H9 (cell line): ENCODE data around the gene ZNF101. TPM values are rescaled to one million over a fixed set of nuclear protein-coding genes. Genes with fewer than 3 reads are reported as not detected.

Experiments
- DNase-seq: peaks from one replicate; pipeline ENCODE4 v3.0.0-alpha.2; 2017
- H2AFZ ChIP-seq: one replicate; pipeline ENCODE4 v1.6.1; 2013; ENCODE audit warnings: mild to moderate bottlenecking, low read length, control low read depth, moderate library complexity
- H2AK5ac ChIP-seq: 2 replicates; pipeline ENCODE4 v1.6.1; 2013; ENCODE audit warnings: low read length, control low read depth, mixed read lengths; ENCODE audit not compliant: insufficient read length
- H2BK120ac ChIP-seq: one replicate; pipeline ENCODE4 v1.6.1; 2013; ENCODE audit warnings: low read depth, mild to moderate bottlenecking, low read length, control low read depth, inconsistent platforms; ENCODE audit not compliant: poor library complexity, severe bottlenecking
- H2BK12ac ChIP-seq: 2 replicates; pipeline ENCODE4 v1.6.1; 2013; ENCODE audit warnings: low read length, control low read depth, mixed read lengths, low read depth; ENCODE audit not compliant: insufficient read length
- H2BK15ac ChIP-seq: 2 replicates; pipeline ENCODE4 v1.6.1; 2013; ENCODE audit warnings: low read depth, low read length, control low read depth
- H2BK20ac ChIP-seq: one replicate; pipeline ENCODE4 v1.6.1; 2013; ENCODE audit warnings: low read depth, mild to moderate bottlenecking, low read length, control low read depth, inconsistent platforms; ENCODE audit not compliant: poor library complexity, severe bottlenecking
- H2BK5ac ChIP-seq: 2 replicates; pipeline ENCODE4 v1.6.1; 2013; ENCODE audit warnings: low read length, control low read depth, mixed read lengths; ENCODE audit not compliant: insufficient read length
- H3K14ac ChIP-seq: 2 replicates; pipeline ENCODE4 v1.6.1; 2013; ENCODE audit warnings: low read length, control low read depth; ENCODE audit not compliant: insufficient read depth
- H3K18ac ChIP-seq: 2 replicates; pipeline ENCODE4 v1.6.1; 2013; ENCODE audit warnings: low read depth, mild to moderate bottlenecking, mixed read lengths, low read length, control low read depth; ENCODE audit not compliant: insufficient read length
- H3K23ac ChIP-seq: 2 replicates; pipeline ENCODE4 v1.6.1; 2013; ENCODE audit warnings: low read length, control low read depth, mixed read lengths, low read depth; ENCODE audit not compliant: insufficient read length
- H3K23me2 ChIP-seq: 2 replicates; pipeline ENCODE4 v1.6.1; 2013; ENCODE audit warnings: low read depth, mild to moderate bottlenecking, mixed read lengths, low read length, control low read depth; ENCODE audit not compliant: insufficient read length, poor library complexity, severe bottlenecking
- H3K27ac ChIP-seq: 2 replicates; pipeline ENCODE4 v1.5.1; 2013; ENCODE audit warnings: low read length, control low read depth, mixed read lengths, low read depth; ENCODE audit not compliant: insufficient read length
- H3K27me3 ChIP-seq: 2 replicates; pipeline ENCODE4 v1.6.1; 2013; ENCODE audit warnings: low read length, control low read depth, inconsistent platforms; ENCODE audit not compliant: insufficient read depth
- H3K4ac ChIP-seq: 2 replicates; pipeline ENCODE4 v1.6.1; 2013; ENCODE audit warnings: low read depth, mild to moderate bottlenecking, control low read depth, inconsistent platforms, low read length, moderate library complexity
- H3K4me1 ChIP-seq: 2 replicates; pipeline ENCODE4 v1.6.1; 2013; ENCODE audit warnings: low read length, control low read depth, inconsistent platforms; ENCODE audit not compliant: insufficient read depth
- H3K4me2 ChIP-seq: 2 replicates; pipeline ENCODE4 v1.6.1; 2013; ENCODE audit warnings: low read length, control low read depth, mixed read lengths; ENCODE audit not compliant: insufficient read length, insufficient read depth
- H3K56ac ChIP-seq: 2 replicates; pipeline ENCODE4 v1.6.1; 2013; ENCODE audit warnings: low read depth, mild to moderate bottlenecking, mixed read lengths, low read length, control low read depth; ENCODE audit not compliant: insufficient read length
- H3K79me1 ChIP-seq: 2 replicates; pipeline ENCODE4 v1.6.1; 2013; ENCODE audit warnings: low read depth, mild to moderate bottlenecking, moderate library complexity, low read length, control low read depth, inconsistent platforms; ENCODE audit not compliant: insufficient read depth, poor library complexity, severe bottlenecking
- H3K79me2 ChIP-seq: 2 replicates; pipeline ENCODE4 v1.6.1; 2013; ENCODE audit warnings: low read length, control low read depth, inconsistent platforms; ENCODE audit not compliant: insufficient read depth
- H3K9ac ChIP-seq: 2 replicates; pipeline ENCODE4 v1.6.1; 2013; ENCODE audit warnings: low read length, control low read depth, mixed read lengths; ENCODE audit not compliant: insufficient read length; ENCODE audit errors: extremely low read depth
- H3K9me3 ChIP-seq: one replicate; pipeline ENCODE4 v1.6.1; 2013; ENCODE audit warnings: low read depth, low read length, inconsistent platforms; ENCODE audit not compliant: control insufficient read depth
- H3T11ph ChIP-seq: one replicate; pipeline ENCODE4 v1.6.1; 2013; ENCODE audit warnings: mild to moderate bottlenecking, low read length, control low read depth, inconsistent platforms
- H4K20me1 ChIP-seq: one replicate; pipeline ENCODE4 v1.6.1; 2013; ENCODE audit not compliant: control insufficient read depth, insufficient read length, insufficient read depth
- H4K5ac ChIP-seq: 2 replicates; pipeline ENCODE4 v1.6.1; 2013; ENCODE audit warnings: low read depth, mild to moderate bottlenecking, mixed read lengths, low read length, control low read depth; ENCODE audit not compliant: insufficient read length
- H4K8ac ChIP-seq: replicated peaks from 2 replicates; pipeline ENCODE4 v1.6.1; 2013; ENCODE audit warnings: low read length, control low read depth, mixed read lengths, low read depth; ENCODE audit not compliant: insufficient read length
- H4K91ac ChIP-seq: 2 replicates; pipeline ENCODE4 v1.6.1; 2013; ENCODE audit warnings: low read depth, mild to moderate bottlenecking, moderate library complexity, mixed read lengths, low read length, control low read depth; ENCODE audit not compliant: insufficient read length
- H3K27ac Mint-ChIP-seq, 3 experiments: 2 replicates in 2 of 3; 3 replicates in 1 of 3; pipeline ENCODE4 v1.8.0; 2020 to 2021; ENCODE audit warnings: mixed read lengths in 3 of 3, mild to moderate bottlenecking in 1 of 3, moderate library complexity in 1 of 3
- H3K27me3 Mint-ChIP-seq: 2 replicates; pipeline ENCODE4 v1.8.0; 2021; ENCODE audit warnings: low read depth, mild to moderate bottlenecking, moderate library complexity, mixed read lengths
- H3K36me3 Mint-ChIP-seq, 3 experiments: 2 replicates in 2 of 3; 3 replicates in 1 of 3; pipeline ENCODE4 v1.8.0; 2020 to 2021; ENCODE audit warnings: low read depth in 3 of 3, mixed read lengths in 3 of 3; ENCODE audit not compliant: insufficient read depth in 1 of 3
- H3K4me1 Mint-ChIP-seq, 2 experiments: 2 replicates each; pipeline ENCODE4 v1.8.0; 2020; ENCODE audit warnings: mixed read lengths in 2 of 2
- H3K4me3 Mint-ChIP-seq, 2 experiments: 2 replicates in 1 of 2; 3 replicates in 1 of 2; pipeline ENCODE4 v1.8.0; 2020 to 2021; ENCODE audit warnings: mild to moderate bottlenecking in 2 of 2, mixed read lengths in 2 of 2, moderate library complexity in 1 of 2
- H3K9me3 Mint-ChIP-seq, 2 experiments: 2 replicates in 1 of 2; 3 replicates in 1 of 2; pipeline ENCODE4 v1.8.0; 2020; ENCODE audit warnings: mild to moderate bottlenecking in 2 of 2, mixed read lengths in 2 of 2, moderate library complexity in 1 of 2
- CTCF ChIP-seq: fragments of 200-600 bp; sonication (generic); conservative IDR thresholded peaks from 3 replicates; pipeline ENCODE4 v1.8.0; 2021; ENCODE audit warnings: antibody characterized with exemption, mild to moderate bottlenecking
- WGBS: extraction: QIAGEN DNeasy Blood & Tissue Kit; methylation state at CpG from one replicate; pipeline ENCODE4 v1.1.7; 2013; ENCODE audit warnings: missing lambda C conversion rate, low lambda C conversion rate, mixed read lengths; ENCODE audit not compliant: insufficient read length; ENCODE audit errors: extremely low coverage; 5-methylcytosine and 5-hydroxymethylcytosine counted together
- total RNA-seq: library from RNA; stranded (reverse); gene quantifications from 2 replicates; pipeline ENCODE4 v1.2.1, GENCODE V29; 2021

ZNF101 gene
- total RNA-seq, 1 experiment from 2014 or later: 46.9 TPM

- H2BK15ac ChIP-seq: no peak overlapping the region
- no peak overlapping the region for H3T11ph ChIP-seq
- H3K79me1 ChIP-seq: no peaks in the 10 kb centered on the region
- no peak overlapping the region for H2AK5ac ChIP-seq
- H4K91ac ChIP-seq: no peak overlapping the region
- H2BK120ac ChIP-seq: no peak overlapping the region
- DNase-seq: no peak
- Mint-ChIP-seq H3K9me3 (no peaks in the 10 kb centered on the region; a peak in 1 of 5 replicates), H3K27ac (no peak overlapping the region; a peak in 2 of 7 replicates), H3K4me1 (peaks cover 0 to 4% of the 10 kb centered on the region in 2 experiments; a peak in 1 of 4 replicates), H3K27me3 (no peaks in the 10 kb centered on the region), H3K36me3 (peaks cover 9 to 39% (median 32%) of the 10 kb centered on the region in 3 experiments; a peak in 6 of 7 replicates), H3K4me3 (no peak overlapping the region)
- no peak overlapping the region for H3K9ac ChIP-seq
- WGBS: no CpG with 5 or more reads among the region's 36 CpGs
- H3K4me1 ChIP-seq: no peaks in the 10 kb centered on the region
- no peak overlapping the region for H3K4me2 ChIP-seq
- H4K5ac ChIP-seq: no peak overlapping the region
- H2AFZ ChIP-seq: no peak overlapping the region
- no peaks in the 10 kb centered on the region for H3K79me2 ChIP-seq
- no peak overlapping the region for H3K27ac ChIP-seq
- no peak overlapping the region for H3K18ac ChIP-seq
- no peaks in the 10 kb centered on the region for H3K27me3 ChIP-seq
- no peak overlapping the region for H3K56ac ChIP-seq
- no peaks in the 10 kb centered on the region for H3K9me3 ChIP-seq
- H3K23me2 ChIP-seq: no peaks in the 10 kb centered on the region
- no peaks in the 10 kb centered on the region for H4K20me1 ChIP-seq
- H3K14ac ChIP-seq: no peak overlapping the region; the same call in 1 of the 2 replicates
- no peak for TF ChIP-seq CTCF
- no peak overlapping the region for H2BK20ac ChIP-seq
- H3K23ac ChIP-seq: no peak overlapping the region
- H3K4ac ChIP-seq: no peak overlapping the region
- no peak overlapping the region for H2BK12ac ChIP-seq
- no peak overlapping the region for H4K8ac ChIP-seq
- no peak overlapping the region for H2BK5ac ChIP-seq
These were observed 33.9 kb upstream of the ZNF101 start for GRCh38 chr19:19634516-19635312.
